ENCODE data around the gene AHCYL1.

Gene AHCYL1

GRCh38 chr1:110056776-110057175 lies 72.2 kb downstream of the AHCYL1 start:
- DNase-seq (ENCODE audit: extremely low spot score, insufficient read length, low read depth), result no peak
- no peak for FAIRE-seq

GRCh38 chr1:110057963-110058518 lies 73.5 kb downstream of the AHCYL1 start:
- no peak for FAIRE-seq
- no peak for DNase-seq (ENCODE audit: extremely low spot score, insufficient read length, low read depth)

GRCh38 chr1:110058591-110058990 lies 74.0 kb downstream of the AHCYL1 start:
- DNase-seq (ENCODE audit: extremely low spot score, insufficient read length, low read depth) (no peak), FAIRE-seq (no peak)

- no peak for FAIRE-seq
- no peak for DNase-seq (ENCODE audit: extremely low spot score, insufficient read length, low read depth)
These were observed 74.7 kb downstream of the AHCYL1 start for GRCh38 chr1:110059133-110059863.

- no peak for DNase-seq (ENCODE audit: extremely low spot score, insufficient read length, low read depth)
- FAIRE-seq, result peak; percentile 66
These were observed 75.6 kb downstream of the AHCYL1 start for GRCh38 chr1:110060034-110060661.

GRCh38 chr1:110060662-110061060 lies 76.1 kb downstream of the AHCYL1 start:
- no peak for FAIRE-seq
- no peak for DNase-seq (ENCODE audit: extremely low spot score, insufficient read length, low read depth)

GRCh38 chr1:110061341-110061740 lies 76.8 kb downstream of the AHCYL1 start:
- FAIRE-seq (no peak), DNase-seq (ENCODE audit: extremely low spot score, insufficient read length, low read depth) (no peak)

- no peak for FAIRE-seq
These were observed 78.0 kb downstream of the AHCYL1 start for GRCh38 chr1:110062612-110063011.

GRCh38 chr1:110063781-110064180 lies 79.2 kb downstream of the AHCYL1 start:
- no peak for DNase-seq (ENCODE audit: extremely low spot score, insufficient read length, low read depth)
- no peak for FAIRE-seq

More at GRCh38 chr1:110062612-110063011, 78.0 kb downstream of the AHCYL1 start:
- no peak for DNase-seq (ENCODE audit: extremely low spot score, insufficient read length, low read depth)

- FAIRE-seq (no peak), DNase-seq (ENCODE audit: extremely low spot score, insufficient read length, low read depth) (no peak)
These were observed 80.2 kb downstream of the AHCYL1 start for GRCh38 chr1:110064576-110065337.

- no peak for DNase-seq (ENCODE audit: extremely low spot score, insufficient read length, low read depth)
- no peak for FAIRE-seq
These were observed 81.3 kb downstream of the AHCYL1 start for GRCh38 chr1:110065841-110066240.

- DNase-seq (ENCODE audit: extremely low spot score, insufficient read length, low read depth) (no peak), FAIRE-seq (no peak)
These were observed 82.9 kb downstream of the AHCYL1 start for GRCh38 chr1:110067479-110067892.

- DNase-seq (ENCODE audit: extremely low spot score, insufficient read length, low read depth) (no peak), FAIRE-seq (no peak)
These were observed 83.5 kb downstream of the AHCYL1 start for GRCh38 chr1:110067893-110068645.

- DNase-seq (ENCODE audit: extremely low spot score, insufficient read length, low read depth), result no peak
These were observed 84.3 kb downstream of the AHCYL1 start for GRCh38 chr1:110068646-110069403.

GRCh38 chr1:110069404-110070281 lies 85.1 kb downstream of the AHCYL1 start:
- no peak for FAIRE-seq

More at GRCh38 chr1:110068646-110069403, 84.3 kb downstream of the AHCYL1 start:
- FAIRE-seq, result peak; percentile 38

GRCh38 chr1:110070282-110070669 lies 85.7 kb downstream of the AHCYL1 start:
- no peak for FAIRE-seq
- no peak for DNase-seq (ENCODE audit: extremely low spot score, insufficient read length, low read depth)

More at GRCh38 chr1:110069404-110070281, 85.1 kb downstream of the AHCYL1 start:
- DNase-seq (ENCODE audit: extremely low spot score, insufficient read length, low read depth), result no peak

GRCh38 chr1:110070671-110071242 lies 86.2 kb downstream of the AHCYL1 start, which contains the start of gene ALX3:
ALX3 (minus strand) TSS chr1:110070672; CDS start chr1:110070612, 60 bp downstream.
- FAIRE-seq (no peak), DNase-seq (ENCODE audit: extremely low spot score, insufficient read length, low read depth) (no peak)

Measured in GM18507 (cell line).